ENCODE data around the gene BTNL3. TPM values are rescaled to one million over a fixed set of nuclear protein-coding genes. Genes with fewer than 3 reads are reported as not detected.

Gene BTNL3
- total RNA-seq, 1 experiment from 2014 or later: not detected

GRCh38 chr5:181028032-181028819, 39.6 kb downstream of the BTNL3 start:
- DNase-seq (ENCODE audit: low spot score): peak; percentile 74
- POLR2A ChIA-PET: no interaction called here
- H3K4me3 Mint-ChIP-seq: peak overlapping the region; percentile 56

More at GRCh38 chr5:181028032-181028819, 39.6 kb downstream of the BTNL3 start:
- Mint-ChIP-seq H3K4me1 (peaks cover 12% of the 10 kb centered on the region), H3K27ac (no peak overlapping the region), H3K36me3 (0 out of 2 replicates have a peak, but pooled peaks cover 2% of the 10 kb centered on the region), H3K27me3 (ENCODE audit: low read depth) (peaks cover 15% of the 10 kb centered on the region), H3K9me3 (peaks cover 14% of the 10 kb centered on the region)
- CTCF ChIA-PET: no interaction called here
- ATAC-seq: peak; percentile 96
- TF ChIP-seq, protein P1, sequence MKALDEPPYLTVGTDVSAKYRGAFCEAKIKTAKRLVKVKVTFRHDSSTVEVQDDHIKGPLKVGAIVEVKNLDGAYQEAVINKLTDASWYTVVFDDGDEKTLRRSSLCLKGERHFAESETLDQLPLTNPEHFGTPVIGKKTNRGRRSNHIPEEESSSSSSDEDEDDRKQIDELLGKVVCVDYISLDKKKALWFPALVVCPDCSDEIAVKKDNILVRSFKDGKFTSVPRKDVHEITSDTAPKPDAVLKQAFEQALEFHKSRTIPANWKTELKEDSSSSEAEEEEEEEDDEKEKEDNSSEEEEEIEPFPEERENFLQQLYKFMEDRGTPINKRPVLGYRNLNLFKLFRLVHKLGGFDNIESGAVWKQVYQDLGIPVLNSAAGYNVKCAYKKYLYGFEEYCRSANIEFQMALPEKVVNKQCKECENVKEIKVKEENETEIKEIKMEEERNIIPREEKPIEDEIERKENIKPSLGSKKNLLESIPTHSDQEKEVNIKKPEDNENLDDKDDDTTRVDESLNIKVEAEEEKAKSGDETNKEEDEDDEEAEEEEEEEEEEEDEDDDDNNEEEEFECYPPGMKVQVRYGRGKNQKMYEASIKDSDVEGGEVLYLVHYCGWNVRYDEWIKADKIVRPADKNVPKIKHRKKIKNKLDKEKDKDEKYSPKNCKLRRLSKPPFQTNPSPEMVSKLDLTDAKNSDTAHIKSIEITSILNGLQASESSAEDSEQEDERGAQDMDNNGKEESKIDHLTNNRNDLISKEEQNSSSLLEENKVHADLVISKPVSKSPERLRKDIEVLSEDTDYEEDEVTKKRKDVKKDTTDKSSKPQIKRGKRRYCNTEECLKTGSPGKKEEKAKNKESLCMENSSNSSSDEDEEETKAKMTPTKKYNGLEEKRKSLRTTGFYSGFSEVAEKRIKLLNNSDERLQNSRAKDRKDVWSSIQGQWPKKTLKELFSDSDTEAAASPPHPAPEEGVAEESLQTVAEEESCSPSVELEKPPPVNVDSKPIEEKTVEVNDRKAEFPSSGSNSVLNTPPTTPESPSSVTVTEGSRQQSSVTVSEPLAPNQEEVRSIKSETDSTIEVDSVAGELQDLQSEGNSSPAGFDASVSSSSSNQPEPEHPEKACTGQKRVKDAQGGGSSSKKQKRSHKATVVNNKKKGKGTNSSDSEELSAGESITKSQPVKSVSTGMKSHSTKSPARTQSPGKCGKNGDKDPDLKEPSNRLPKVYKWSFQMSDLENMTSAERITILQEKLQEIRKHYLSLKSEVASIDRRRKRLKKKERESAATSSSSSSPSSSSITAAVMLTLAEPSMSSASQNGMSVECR (CRISPR knock-in tag; IDR thresholded peaks at IDR 0.05; ENCODE audit: borderline replicate concordance): 0 out of 2 replicates have a peak, but pooled peaks have one; percentile 40
- no peak for TF ChIP-seq MLX (CRISPR knock-in tag; IDR thresholded peaks at IDR 0.05)
- TF ChIP-seq, protein P2, sequence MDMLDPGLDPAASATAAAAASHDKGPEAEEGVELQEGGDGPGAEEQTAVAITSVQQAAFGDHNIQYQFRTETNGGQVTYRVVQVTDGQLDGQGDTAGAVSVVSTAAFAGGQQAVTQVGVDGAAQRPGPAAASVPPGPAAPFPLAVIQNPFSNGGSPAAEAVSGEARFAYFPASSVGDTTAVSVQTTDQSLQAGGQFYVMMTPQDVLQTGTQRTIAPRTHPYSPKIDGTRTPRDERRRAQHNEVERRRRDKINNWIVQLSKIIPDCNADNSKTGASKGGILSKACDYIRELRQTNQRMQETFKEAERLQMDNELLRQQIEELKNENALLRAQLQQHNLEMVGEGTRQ (CRISPR knock-in tag; IDR thresholded peaks at IDR 0.05): peak; percentile 71
- no peak for TF ChIP-seq ZNF512 (CRISPR knock-in tag; IDR thresholded peaks at IDR 0.05; ENCODE audit: borderline replicate concordance)
- TF ChIP-seq ZNF416 (CRISPR knock-in tag; IDR thresholded peaks at IDR 0.05): no peak
- TF ChIP-seq, protein P3, sequence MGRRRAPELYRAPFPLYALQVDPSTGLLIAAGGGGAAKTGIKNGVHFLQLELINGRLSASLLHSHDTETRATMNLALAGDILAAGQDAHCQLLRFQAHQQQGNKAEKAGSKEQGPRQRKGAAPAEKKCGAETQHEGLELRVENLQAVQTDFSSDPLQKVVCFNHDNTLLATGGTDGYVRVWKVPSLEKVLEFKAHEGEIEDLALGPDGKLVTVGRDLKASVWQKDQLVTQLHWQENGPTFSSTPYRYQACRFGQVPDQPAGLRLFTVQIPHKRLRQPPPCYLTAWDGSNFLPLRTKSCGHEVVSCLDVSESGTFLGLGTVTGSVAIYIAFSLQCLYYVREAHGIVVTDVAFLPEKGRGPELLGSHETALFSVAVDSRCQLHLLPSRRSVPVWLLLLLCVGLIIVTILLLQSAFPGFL (CRISPR knock-in tag; IDR thresholded peaks at IDR 0.05; ENCODE audit: borderline replicate concordance): no peak
- TF ChIP-seq, protein P4, sequence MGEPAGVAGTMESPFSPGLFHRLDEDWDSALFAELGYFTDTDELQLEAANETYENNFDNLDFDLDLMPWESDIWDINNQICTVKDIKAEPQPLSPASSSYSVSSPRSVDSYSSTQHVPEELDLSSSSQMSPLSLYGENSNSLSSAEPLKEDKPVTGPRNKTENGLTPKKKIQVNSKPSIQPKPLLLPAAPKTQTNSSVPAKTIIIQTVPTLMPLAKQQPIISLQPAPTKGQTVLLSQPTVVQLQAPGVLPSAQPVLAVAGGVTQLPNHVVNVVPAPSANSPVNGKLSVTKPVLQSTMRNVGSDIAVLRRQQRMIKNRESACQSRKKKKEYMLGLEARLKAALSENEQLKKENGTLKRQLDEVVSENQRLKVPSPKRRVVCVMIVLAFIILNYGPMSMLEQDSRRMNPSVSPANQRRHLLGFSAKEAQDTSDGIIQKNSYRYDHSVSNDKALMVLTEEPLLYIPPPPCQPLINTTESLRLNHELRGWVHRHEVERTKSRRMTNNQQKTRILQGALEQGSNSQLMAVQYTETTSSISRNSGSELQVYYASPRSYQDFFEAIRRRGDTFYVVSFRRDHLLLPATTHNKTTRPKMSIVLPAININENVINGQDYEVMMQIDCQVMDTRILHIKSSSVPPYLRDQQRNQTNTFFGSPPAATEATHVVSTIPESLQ (CRISPR knock-in tag; IDR thresholded peaks at IDR 0.05): no peak
- no peak for TF ChIP-seq E2F1 (CRISPR knock-in tag; IDR thresholded peaks at IDR 0.05)
- no peak for TF ChIP-seq FOXJ3 (CRISPR knock-in tag; IDR thresholded peaks at IDR 0.05; ENCODE audit: borderline replicate concordance)
- peak; percentile 18; the same call in 1 of the 2 replicates for TF ChIP-seq ETV6 (CRISPR knock-in tag; IDR thresholded peaks at IDR 0.05)
- TF ChIP-seq, protein P5, sequence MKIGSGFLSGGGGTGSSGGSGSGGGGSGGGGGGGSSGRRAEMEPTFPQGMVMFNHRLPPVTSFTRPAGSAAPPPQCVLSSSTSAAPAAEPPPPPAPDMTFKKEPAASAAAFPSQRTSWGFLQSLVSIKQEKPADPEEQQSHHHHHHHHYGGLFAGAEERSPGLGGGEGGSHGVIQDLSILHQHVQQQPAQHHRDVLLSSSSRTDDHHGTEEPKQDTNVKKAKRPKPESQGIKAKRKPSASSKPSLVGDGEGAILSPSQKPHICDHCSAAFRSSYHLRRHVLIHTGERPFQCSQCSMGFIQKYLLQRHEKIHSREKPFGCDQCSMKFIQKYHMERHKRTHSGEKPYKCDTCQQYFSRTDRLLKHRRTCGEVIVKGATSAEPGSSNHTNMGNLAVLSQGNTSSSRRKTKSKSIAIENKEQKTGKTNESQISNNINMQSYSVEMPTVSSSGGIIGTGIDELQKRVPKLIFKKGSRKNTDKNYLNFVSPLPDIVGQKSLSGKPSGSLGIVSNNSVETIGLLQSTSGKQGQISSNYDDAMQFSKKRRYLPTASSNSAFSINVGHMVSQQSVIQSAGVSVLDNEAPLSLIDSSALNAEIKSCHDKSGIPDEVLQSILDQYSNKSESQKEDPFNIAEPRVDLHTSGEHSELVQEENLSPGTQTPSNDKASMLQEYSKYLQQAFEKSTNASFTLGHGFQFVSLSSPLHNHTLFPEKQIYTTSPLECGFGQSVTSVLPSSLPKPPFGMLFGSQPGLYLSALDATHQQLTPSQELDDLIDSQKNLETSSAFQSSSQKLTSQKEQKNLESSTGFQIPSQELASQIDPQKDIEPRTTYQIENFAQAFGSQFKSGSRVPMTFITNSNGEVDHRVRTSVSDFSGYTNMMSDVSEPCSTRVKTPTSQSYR (CRISPR knock-in tag; IDR thresholded peaks at IDR 0.05): peak; percentile 89; the same call in 1 of the 2 replicates
- peak; percentile 80; the same call in 1 of the 2 replicates for TF ChIP-seq FOXK1 (CRISPR knock-in tag; IDR thresholded peaks at IDR 0.05)
- TF ChIP-seq SP1 (CRISPR knock-in tag; conservative IDR thresholded peaks at IDR 0.05): peak; percentile 89
- TF ChIP-seq, protein P6, sequence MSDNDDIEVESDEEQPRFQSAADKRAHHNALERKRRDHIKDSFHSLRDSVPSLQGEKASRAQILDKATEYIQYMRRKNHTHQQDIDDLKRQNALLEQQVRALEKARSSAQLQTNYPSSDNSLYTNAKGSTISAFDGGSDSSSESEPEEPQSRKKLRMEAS (CRISPR knock-in tag; IDR thresholded peaks at IDR 0.05): peak; percentile 39

Measured in WTC11 (cell line).